Activated CD4-positive, alpha-beta T cell treated with anti-CD3 and anti-CD28 coated beads, Interleukin-2, amount 50 U/mL, for 16 hours (primary cell): Measurements from ENCODE around the gene TBC1D17.
A peak's percentile ranks its signal among the peaks of the same experiment; 100 is the strongest.

Experiments
- DNase-seq: peaks from one replicate; pipeline ENCODE4 v3.0.0-alpha.2; 2020

Gene TBC1D17

GRCh38 chr19:49849433-49850220 lies 27.9 kb upstream of the TBC1D17 start:
- no peak for DNase-seq

GRCh38 chr19:49850221-49850486 lies 27.3 kb upstream of the TBC1D17 start:
- DNase-seq = no peak

- peak; percentile 90 for DNase-seq
Observed at GRCh38 chr19:49850487-49851342, 26.8 kb upstream of the TBC1D17 start, which contains the start of gene PTOV1. TSS of gene PTOV1 (plus strand) at chr19:49851159.

DNA sequence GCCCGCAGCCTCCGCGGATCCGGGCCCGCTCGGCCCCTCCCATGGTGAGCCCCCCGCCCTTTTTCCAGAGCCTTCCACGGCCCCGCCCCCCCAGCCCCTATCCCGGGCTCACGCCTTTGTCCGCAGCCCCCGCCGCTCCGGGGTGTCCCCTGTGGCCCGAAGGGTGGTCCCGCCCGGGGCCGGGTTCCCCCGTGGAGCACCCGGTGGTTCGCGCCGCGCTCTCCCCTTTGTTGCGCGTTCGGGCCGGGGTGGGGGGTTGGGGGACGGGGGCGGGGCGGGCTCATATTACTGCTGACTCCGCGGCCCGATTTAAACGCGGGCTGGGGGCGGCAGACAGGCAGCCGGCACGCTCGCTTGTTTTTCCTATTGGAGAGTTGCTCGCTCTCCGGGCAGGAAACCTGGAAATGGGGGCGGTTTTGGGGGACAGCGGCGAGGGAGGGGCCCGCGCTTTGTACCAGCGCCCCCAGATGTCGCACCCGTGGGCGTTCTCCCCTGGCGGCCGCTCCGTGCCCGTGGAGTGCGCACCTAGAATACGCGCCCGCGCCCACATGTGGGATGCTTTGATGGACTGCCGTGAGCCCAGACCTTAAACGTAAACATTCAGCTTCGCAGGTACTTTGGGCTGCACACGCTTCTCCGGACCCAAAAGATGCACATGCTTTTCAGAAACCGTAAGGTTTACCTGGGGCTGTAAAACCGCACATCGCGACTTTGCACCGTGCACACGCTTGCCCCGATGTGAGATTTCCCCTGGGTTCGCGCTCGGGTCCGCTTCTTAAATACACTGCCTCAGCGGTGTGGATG lies 25.8 kb upstream of the TBC1D17 start:
- DNase-seq = no peak

GRCh38 chr19:49852631-49853126 lies 24.8 kb upstream of the TBC1D17 start:
- DNase-seq = no peak

- no peak for DNase-seq
Observed at GRCh38 chr19:49853852-49854377, 23.6 kb upstream of the TBC1D17 start.

DNA sequence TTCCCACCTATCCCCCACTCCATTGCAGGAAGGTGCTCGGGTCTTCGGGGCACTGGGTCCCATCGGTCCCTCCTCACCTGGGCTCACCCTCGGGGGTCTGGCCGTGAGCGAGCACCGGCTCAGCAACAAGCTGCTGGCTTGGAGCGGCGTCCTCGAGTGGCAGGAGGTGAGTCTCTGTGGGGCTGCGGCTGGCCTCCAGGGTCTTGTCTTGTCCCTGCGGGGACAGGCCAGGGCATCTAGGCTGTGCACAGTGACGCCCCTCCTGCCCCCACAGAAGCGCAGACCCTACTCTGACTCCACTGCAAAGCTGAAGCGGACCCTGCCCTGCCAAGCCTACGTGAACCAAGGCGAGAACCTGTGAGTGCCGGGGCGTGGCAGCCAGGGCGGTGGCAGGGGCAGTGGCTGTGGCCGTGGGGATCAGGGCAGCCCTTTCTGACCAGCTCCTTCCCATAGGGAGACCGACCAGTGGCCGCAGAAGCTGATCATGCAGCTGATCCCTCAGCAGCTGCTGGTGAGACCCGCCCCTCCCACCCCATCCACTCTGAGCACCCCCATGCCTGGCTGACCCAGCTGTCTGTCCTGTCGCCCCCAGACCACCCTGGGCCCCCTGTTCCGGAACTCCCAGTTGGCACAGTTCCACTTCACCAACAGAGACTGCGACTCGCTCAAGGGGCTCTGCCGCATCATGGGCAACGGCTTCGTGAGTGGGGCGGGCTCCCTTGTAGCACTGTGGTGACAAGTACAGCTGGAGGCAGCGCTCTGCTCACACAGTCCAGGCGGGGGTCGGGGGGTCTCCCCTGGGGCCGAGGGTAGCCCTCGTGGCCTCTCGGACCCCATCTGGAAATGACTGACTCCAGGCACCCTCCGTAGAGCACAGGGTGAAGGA lies 22.9 kb upstream of the TBC1D17 start:
- no peak for DNase-seq

DNA sequence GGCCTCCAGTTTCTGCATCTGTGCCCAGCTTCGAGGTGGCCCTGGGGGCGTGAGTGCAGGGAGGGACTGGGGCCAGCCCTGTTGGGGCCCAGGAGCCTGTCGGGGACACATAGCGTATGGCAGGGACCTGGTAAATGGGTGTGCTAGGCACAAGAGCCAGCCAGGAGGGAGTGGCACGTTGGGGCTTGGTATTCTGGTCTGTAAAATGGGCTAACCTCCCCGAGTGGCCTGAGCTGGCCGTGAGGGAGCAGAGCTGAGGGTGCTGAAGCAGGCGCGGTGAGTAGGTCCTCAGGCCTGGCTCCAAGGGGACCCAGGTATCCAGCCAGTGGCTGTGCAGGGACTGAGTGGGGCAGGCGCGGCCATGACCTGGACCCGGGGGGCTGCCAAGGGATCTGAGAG lies 22.2 kb upstream of the TBC1D17 start:
- DNase-seq = no peak

DNA sequence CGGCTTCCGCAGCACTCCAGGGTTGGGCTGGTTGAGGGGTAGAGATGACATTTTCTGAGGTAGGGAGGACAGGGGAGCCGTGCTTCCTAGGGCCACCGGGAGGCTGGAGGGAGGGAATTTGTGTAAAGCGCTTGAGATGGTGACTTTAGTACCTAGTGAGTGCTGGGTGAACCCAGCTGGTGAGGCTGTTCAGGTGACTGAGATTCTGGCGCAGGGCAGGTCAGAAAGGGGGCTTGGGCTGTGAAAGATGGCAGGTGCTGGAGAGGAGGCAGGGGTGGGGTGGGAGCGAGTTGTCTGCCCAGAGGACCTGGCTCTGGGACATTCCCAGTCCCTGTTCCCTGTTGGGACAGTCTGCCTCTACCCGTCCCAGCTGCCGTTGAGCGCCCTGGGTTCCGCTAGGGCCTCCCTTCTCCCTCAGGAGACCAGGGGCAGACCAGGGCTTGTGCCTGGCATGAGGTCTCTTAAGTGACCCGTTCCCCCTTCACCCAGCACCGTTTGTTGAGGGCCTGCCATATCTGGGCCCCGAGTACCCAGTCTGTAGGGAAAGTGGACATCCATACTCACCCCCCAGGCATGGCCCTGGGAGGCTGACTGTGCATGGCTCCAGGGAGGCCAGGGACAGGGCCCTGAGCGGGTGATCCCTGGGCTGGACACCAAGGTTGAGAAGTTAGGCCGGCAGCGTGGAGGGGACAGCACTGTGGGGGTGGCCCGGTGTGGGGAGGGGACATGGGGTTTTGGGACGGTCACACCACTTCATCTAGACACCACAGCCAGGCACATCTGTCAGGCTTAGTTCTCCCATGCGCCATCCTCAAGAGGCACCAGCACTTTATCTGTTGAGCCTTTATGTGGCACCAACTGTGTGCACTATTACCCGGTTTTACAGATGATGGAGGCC lies 21.6 kb upstream of the TBC1D17 start:
- DNase-seq = no peak

DNA sequence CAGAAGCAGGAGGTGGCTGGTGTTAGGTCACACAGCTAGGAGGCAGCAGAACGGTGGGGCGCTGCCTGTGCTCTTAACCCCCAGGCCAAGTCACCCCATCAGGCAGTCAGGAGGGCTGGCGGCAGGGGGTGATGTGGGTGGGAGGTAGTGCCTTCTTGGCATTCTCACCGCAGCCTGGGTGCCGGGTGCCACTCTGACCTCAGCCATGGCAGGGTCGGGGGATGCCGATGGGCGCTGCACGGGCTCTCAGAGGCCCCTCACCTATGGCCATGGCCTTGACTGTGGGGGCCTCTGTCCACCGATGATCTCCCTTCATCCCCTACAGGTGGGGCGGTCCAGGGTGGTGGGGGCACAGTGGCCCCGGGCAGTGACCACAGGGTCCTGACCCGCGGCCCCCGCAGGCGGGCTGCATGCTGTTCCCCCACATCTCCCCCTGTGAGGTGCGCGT lies 20.9 kb upstream of the TBC1D17 start:
- DNase-seq = no peak

DNA sequence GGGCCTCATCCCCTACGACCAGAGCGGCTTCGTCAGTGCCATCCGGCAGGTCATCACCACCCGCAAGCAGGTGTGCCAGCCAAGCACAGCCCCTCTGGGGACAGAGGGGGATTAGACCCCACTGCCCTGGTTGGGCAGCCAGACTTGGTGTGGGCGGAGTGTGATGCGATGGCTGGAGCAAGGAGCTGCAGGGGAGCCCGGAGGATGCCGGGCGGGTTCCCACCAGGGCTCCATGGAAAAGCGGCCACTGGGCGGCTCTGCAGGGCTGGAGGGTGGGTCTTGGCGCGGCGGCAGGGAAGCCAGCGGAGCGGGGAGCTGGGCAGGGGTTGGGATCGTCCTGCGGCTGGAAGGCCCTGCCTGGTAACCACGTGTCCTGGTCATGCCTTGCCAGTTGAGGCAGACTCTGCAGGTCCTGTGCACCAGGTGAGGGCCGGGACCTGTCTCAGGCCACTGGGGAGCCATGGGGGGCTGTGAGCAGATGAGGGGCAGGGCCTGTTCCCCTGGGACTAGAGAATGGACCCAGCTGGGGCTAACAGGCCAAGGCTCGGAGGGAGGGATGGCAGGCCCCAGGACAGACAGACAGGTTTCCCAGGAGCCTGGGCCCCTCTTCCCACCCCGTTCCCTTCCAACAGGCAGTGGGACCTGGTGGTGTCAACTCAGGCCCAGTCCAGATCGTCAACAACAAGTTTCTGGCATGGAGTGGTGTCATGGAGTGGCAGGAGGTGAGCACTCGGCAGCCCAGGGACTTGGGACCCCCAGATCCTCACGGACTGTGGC lies 20.3 kb upstream of the TBC1D17 start:
- DNase-seq = no peak

GRCh38 chr19:49857838-49858087 lies 19.7 kb upstream of the TBC1D17 start:
- DNase-seq = no peak

- no peak for DNase-seq
Observed at GRCh38 chr19:49858088-49858985, 19.2 kb upstream of the TBC1D17 start.

- DNase-seq = no peak
Observed at GRCh38 chr19:49859682-49860335, 17.7 kb upstream of the TBC1D17 start.

GRCh38 chr19:49860336-49861102 lies 17.0 kb upstream of the TBC1D17 start:
- DNase-seq = no peak

DNA sequence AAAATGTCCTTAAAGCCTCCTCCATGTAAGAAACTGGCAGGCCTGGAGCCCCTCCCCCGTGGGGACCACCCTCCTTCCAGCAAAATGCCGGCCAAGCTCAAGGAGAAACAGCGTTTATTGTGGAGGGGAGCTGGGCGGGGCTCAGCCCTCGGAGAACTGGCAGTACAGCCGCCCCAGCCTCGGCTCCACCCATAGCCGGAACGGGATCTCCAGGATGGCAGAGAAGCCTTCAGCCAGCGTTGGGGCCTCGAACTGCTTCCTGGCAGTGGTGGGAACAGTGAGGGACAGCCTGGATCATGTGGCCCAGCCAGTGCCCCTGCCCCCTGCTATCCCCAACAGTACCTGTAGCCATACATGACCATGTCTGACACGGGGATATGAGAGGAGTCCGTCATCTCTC lies 16.4 kb upstream of the TBC1D17 start:
- DNase-seq = no peak

DNA sequence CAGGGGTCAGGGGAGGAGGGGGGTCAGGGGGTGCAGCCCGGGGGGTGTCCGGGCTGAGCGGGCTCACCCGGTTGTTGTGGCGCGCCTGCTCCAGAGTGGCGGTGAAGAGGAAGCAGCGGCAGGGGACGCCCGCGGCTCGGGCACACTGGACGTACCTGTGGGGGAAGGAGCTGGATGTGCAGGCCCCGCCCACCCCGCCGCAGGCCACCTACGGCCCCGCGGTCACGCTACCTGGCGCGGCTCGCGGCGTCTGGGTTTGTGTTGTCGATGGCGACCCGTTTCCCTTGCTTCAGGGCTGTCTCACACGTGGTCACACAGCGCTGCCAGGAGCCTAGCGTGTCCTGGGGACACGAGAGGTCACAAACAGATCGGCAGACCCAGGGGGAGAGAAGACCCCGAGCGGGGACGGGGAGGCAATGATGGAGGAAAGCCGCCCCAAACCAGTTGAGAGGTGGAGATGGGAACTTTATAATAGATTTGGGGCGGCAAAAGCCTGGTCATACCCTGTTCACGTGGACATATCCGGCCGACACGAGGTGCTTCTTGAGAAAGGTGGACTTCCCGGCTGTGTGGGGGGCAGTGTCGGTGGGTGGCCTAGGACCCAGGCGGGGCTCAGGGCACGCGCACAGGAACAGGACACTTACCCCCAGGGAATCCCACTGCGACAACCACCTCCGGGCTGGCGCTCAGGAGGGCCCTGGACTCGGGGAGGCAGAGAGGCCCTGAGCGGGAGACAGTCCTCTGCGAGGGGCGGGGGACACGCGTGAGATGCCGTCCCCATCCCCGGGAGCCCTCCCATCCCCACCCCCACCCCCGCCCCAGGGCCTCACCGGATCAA lies 15.7 kb upstream of the TBC1D17 start:
- DNase-seq = no peak
